K562 (cell line): ENCODE measurements around the gene BCL6B.
"Not testable (repeated sequence)": the region's sequence is repeated elsewhere in the genome, so short reads cannot be mapped to it uniquely, and the experiment has no call there.

Experiments
- EZH2 ChIP-seq: IDR thresholded peaks from 2 replicates; pipeline ENCODE4 v1.6.1; 2012; ENCODE audit warnings: low read depth, mild to moderate bottlenecking, inconsistent platforms, low read length, borderline replicate concordance
- HINFP ChIP-seq: fragments of 450-650 bp; conservative IDR thresholded peaks from 2 replicates; pipeline ENCODE4 v1.6.1; 2016; ENCODE audit warnings: missing genetic modification characterization, low read depth, mild to moderate bottlenecking, control low read depth, missing compliant biosample characterization
- MYBL2 ChIP-seq, 2 experiments: fragments of 450-650 bp in 1 of 2; sonication (generic) in 1 of 2; formaldehyde crosslinking in 1 of 2; IDR thresholded peaks; 2 replicates each; pipeline versions ENCODE4 v1.6.1 to v1.8.1; 2017 to 2022; ENCODE audit warnings: borderline replicate concordance in 1 of 2, inconsistent platforms in 1 of 2, low read depth in 1 of 2, mild to moderate bottlenecking in 1 of 2, missing genetic modification reagents in 1 of 2, moderate library complexity in 1 of 2
- NCOA2 ChIP-seq, 2 experiments: fragments of 450-650 bp; IDR thresholded peaks; 2 replicates each; pipeline ENCODE4 v1.6.1; 2018; ENCODE audit warnings: mild to moderate bottlenecking in 2 of 2, moderate library complexity in 1 of 2; ENCODE audit not compliant: partially characterized antibody in 2 of 2
- NFE2 ChIP-seq: IDR thresholded peaks from 2 replicates; pipeline ENCODE4 v1.6.1; 2014; ENCODE audit warnings: antibody characterized with exemption, low read depth
- NR3C1 ChIP-seq: sonication (generic); formaldehyde crosslinking; IDR thresholded peaks from 2 replicates; pipeline ENCODE4 v1.8.1; 2022; ENCODE audit warnings: missing genetic modification reagents
- POLR2A ChIP-seq: fragments of 450-650 bp; conservative IDR thresholded peaks from 2 replicates; pipeline ENCODE4 v1.6.1; 2016
- PRPF4 ChIP-seq: fragments of 200-400 bp; formaldehyde crosslinking; IDR thresholded peaks from one replicate; pipeline ENCODE4 v1.6.1; 2017; ENCODE audit warnings: low read length, low read depth, mild to moderate bottlenecking; ENCODE audit not compliant: insufficient read depth, poor library complexity, severe bottlenecking
- ZBTB26 ChIP-seq: fragments of 450-650 bp; formaldehyde crosslinking; IDR thresholded peaks from 2 replicates; pipeline ENCODE4 v1.4.0; 2022; ENCODE audit warnings: missing genetic modification characterization
- ZBTB8A ChIP-seq: fragments of 450-650 bp; IDR thresholded peaks from 2 replicates; pipeline ENCODE4 v1.6.1; 2018; ENCODE audit warnings: mild to moderate bottlenecking, moderate library complexity; ENCODE audit not compliant: partially characterized antibody
- ZNF785 ChIP-seq: fragments of 250-450 bp; sonication (Bioruptor Pico); IDR thresholded peaks from 2 replicates; pipeline ENCODE4 v1.4.0; 2020; ENCODE audit warnings: mild to moderate bottlenecking
- TF ChIP-seq, protein P1 (sequence below): fragments of 450-650 bp; IDR thresholded peaks from 2 replicates; pipeline ENCODE4 v1.6.1; 2016; ENCODE audit warnings: antibody characterized with exemption
- TF ChIP-seq, protein P2 (sequence below): sonication (generic); formaldehyde crosslinking; IDR thresholded peaks from 2 replicates; pipeline ENCODE4 v1.8.0; 2022; ENCODE audit warnings: mild to moderate bottlenecking, missing genetic modification reagents

DNA sequence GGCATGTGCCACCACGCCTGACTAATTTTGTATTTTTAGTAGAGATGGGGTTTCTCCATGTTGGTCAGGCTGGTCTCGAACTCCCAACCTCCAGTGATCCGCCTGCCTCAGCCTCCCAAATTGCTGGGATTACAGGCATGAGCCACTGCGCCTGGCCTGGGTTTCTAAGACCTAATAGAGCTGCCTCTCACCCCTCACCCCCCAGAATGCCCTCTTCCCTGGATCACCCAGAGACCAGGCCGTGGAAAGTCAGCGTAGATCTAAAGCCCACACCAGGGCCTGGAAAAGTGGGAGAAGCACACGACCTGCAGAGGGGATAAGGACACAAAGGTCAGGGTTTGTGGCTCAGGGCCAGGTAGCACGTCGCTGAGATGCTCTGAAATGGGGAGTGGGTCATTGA, 27.7 kb downstream of the BCL6B start:
- not testable (repeated sequence) for TF ChIP-seq HINFP (tag); ZNF785 (CRISPR knock-in tag); NCOA2 (IDR thresholded peaks at IDR 0.05; ENCODE audit: partially characterized antibody in 2 of 2); ZBTB26 (CRISPR knock-in tag); MYBL2 (IDR thresholded peaks at IDR 0.05; ENCODE audit: low read depth); MYBL2 (CRISPR knock-in tag; IDR thresholded peaks at IDR 0.05; ENCODE audit: borderline replicate concordance); EZH2; NR3C1 (CRISPR knock-in tag); NFE2; ZBTB8A; POLR2A; PRPF4
- TF ChIP-seq, protein P1, sequence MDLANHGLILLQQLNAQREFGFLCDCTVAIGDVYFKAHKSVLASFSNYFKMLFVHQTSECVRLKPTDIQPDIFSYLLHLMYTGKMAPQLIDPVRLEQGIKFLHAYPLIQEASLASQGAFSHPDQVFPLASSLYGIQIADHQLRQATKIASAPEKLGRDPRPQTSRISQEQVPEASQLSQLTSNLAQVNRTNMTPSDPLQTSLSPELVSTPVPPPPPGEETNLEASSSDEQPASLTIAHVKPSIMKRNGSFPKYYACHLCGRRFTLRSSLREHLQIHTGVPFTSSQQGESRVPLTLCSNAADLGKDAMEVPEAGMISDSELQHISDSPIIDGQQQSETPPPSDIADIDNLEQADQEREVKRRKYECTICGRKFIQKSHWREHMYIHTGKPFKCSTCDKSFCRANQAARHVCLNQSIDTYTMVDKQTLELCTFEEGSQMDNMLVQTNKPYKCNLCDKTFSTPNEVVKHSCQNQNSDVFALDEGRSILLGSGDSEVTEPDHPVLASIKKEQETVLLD, result not testable (repeated sequence)
- TF ChIP-seq, protein P2, sequence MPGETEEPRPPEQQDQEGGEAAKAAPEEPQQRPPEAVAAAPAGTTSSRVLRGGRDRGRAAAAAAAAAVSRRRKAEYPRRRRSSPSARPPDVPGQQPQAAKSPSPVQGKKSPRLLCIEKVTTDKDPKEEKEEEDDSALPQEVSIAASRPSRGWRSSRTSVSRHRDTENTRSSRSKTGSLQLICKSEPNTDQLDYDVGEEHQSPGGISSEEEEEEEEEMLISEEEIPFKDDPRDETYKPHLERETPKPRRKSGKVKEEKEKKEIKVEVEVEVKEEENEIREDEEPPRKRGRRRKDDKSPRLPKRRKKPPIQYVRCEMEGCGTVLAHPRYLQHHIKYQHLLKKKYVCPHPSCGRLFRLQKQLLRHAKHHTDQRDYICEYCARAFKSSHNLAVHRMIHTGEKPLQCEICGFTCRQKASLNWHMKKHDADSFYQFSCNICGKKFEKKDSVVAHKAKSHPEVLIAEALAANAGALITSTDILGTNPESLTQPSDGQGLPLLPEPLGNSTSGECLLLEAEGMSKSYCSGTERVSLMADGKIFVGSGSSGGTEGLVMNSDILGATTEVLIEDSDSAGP (CRISPR knock-in tag), result not testable (repeated sequence)
